Astrocyte (in vitro differentiated cells and primary cell): ENCODE measurements around the gene PLP1.

Experiments
- CTCF ChIP-seq: IDR thresholded peaks from 2 replicates; pipeline ENCODE4 v1.5.1; 2011; ENCODE audit warnings: low read depth, mild to moderate bottlenecking, inconsistent platforms, low read length, moderate library complexity; ENCODE audit not compliant: insufficient read depth
- EZH2 ChIP-seq: IDR thresholded peaks from 2 replicates; pipeline ENCODE4 v1.6.1; 2012; ENCODE audit warnings: mild to moderate bottlenecking, low read length, inconsistent platforms; ENCODE audit not compliant: insufficient read depth

- TF ChIP-seq CTCF (no peak), EZH2 (no peak)
These were observed 19.9 kb upstream of the PLP1 start for GRCh38 chrX:103756736-103757135.
